GM12878 (cell line): ENCODE results near the gene ODF2L. TPM values are rescaled to one million over a fixed set of nuclear protein-coding genes. Genes with fewer than 3 reads are reported as not detected.

Source experiments
- ATAC-seq: fragments of 200-7000 bp; cut with Tn5 transposase; 3 replicates; pipeline ENCODE4 v1.9.1; 2020; ENCODE audit warnings: mild to moderate bottlenecking, moderate library complexity
- BruUV-seq: library from RNA; stranded (reverse); fragments of 400-500 nt; replicated peaks from 2 replicates; lab custom pipeline; 2021; lab: Mats Ljungman, UMichigan
- CTCF ChIA-PET: fragments of 300-600 bp; sonication (Branson Sonifier 250); formaldehyde crosslinking; extraction: SDS; loops from one replicate; lab custom pipeline; 2021; ENCODE audit warnings: inconsistent platforms; lab: Yijun Ruan, JAX
- POLR2A ChIA-PET: fragments of 350-600 bp; formaldehyde crosslinking; extraction: SDS; loops from one replicate; lab custom pipeline; 2021; ENCODE audit warnings: inconsistent platforms; lab: Charles Lee
- RAD21 ChIA-PET: fragments of 300-600 bp; sonication (Branson Sonifier 250); formaldehyde crosslinking; loops from one replicate; lab custom pipeline; 2023; ENCODE audit warnings: antibody characterized with exemption; ENCODE audit not compliant: unreplicated experiment; lab: Charles Lee
- SMC1A ChIA-PET: fragments of 300-600 bp; sonication (Branson Sonifier 250); formaldehyde crosslinking; loops from one replicate; lab custom pipeline; 2023; ENCODE audit not compliant: unreplicated experiment, uncharacterized antibody; lab: Charles Lee
- DNase-seq: peaks from one replicate; pipeline ENCODE4 v3.0.0-alpha.2; 2011; ENCODE audit warnings: low read depth, low spot score
- FAIRE-seq: peaks from 3 replicates; lab custom pipeline; 2011; peaks lifted over from hg19 to GRCh38; lab: Jason Lieb, UNC
- H2AFZ ChIP-seq: 2 replicates; pipeline ENCODE4 v1.6.0; 2011; ENCODE audit warnings: low read depth, low read length, control low read depth; ENCODE audit not compliant: control insufficient read depth
- H3K27ac ChIP-seq: 2 replicates; pipeline ENCODE4 v1.5.1; 2011; ENCODE audit warnings: control low read depth; ENCODE audit not compliant: control insufficient read depth, insufficient read depth
- H3K27me3 ChIP-seq, 2 experiments: replicated peaks in 1 of 2; 2 replicates each; pipeline versions ENCODE4 v1.6.0 to v1.6.1; 2011; ENCODE audit warnings: low read length in 1 of 2; ENCODE audit not compliant: control insufficient read depth in 2 of 2, insufficient read depth in 2 of 2
- H3K36me3 ChIP-seq, 2 experiments: 2 replicates each; pipeline ENCODE4 v1.5.1; 2011; ENCODE audit warnings: low read length in 1 of 2; ENCODE audit not compliant: control insufficient read depth in 2 of 2, insufficient read depth in 2 of 2
- H3K4me1 ChIP-seq: 2 replicates; pipeline ENCODE4 v1.6.1; 2011; ENCODE audit warnings: mild to moderate bottlenecking, low read length, moderate library complexity, mixed read lengths; ENCODE audit not compliant: control insufficient read depth, insufficient read depth
- H3K4me2 ChIP-seq: 2 replicates; pipeline ENCODE4 v1.6.0; 2011; ENCODE audit warnings: control low read depth; ENCODE audit not compliant: control insufficient read depth, insufficient read depth
- H3K4me3 ChIP-seq: fragments of 200-600 bp; sonication (generic); 2 replicates; pipeline ENCODE4 v1.5.1; 2016
- H3K79me2 ChIP-seq: 2 replicates; pipeline ENCODE4 v1.6.0; 2011; ENCODE audit warnings: low read length; ENCODE audit not compliant: control insufficient read depth, insufficient read depth
- H3K9ac ChIP-seq: 2 replicates; pipeline ENCODE4 v1.8.0; 2011; ENCODE audit warnings: low read length, control low read depth, mixed read lengths; ENCODE audit not compliant: control insufficient read depth, insufficient read depth
- H3K9me3 ChIP-seq: replicated peaks from 3 replicates; pipeline ENCODE4 v1.5.1; 2011; ENCODE audit warnings: mild to moderate bottlenecking, low read length; ENCODE audit not compliant: control insufficient read depth, insufficient read depth
- H4K20me1 ChIP-seq: 2 replicates; pipeline ENCODE4 v1.6.0; 2011; ENCODE audit not compliant: control insufficient read depth, insufficient read depth
- ATF7 ChIP-seq: fragments of 450-650 bp; IDR thresholded peaks from 2 replicates; pipeline ENCODE4 v1.6.1; 2016; ENCODE audit warnings: low read depth, mild to moderate bottlenecking
- JUNB ChIP-seq: IDR thresholded peaks from 2 replicates; pipeline ENCODE4 v1.6.1; 2016; ENCODE audit warnings: antibody characterized with exemption, mild to moderate bottlenecking
- KDM1A ChIP-seq: fragments of 200-600 bp; sonication (generic); IDR thresholded peaks from 2 replicates; pipeline ENCODE4 v1.6.1; 2016; ENCODE audit warnings: borderline replicate concordance
- KLF5 ChIP-seq: fragments of 450-650 bp; IDR thresholded peaks from 2 replicates; pipeline ENCODE4 v1.6.1; 2014; ENCODE audit warnings: mild to moderate bottlenecking; ENCODE audit not compliant: partially characterized antibody
- LARP7 ChIP-seq: fragments of 450-650 bp; IDR thresholded peaks from 2 replicates; pipeline ENCODE4 v1.6.1; 2017; ENCODE audit warnings: mild to moderate bottlenecking
- NFIC ChIP-seq: IDR thresholded peaks from 2 replicates; pipeline ENCODE4 v1.6.1; 2012; ENCODE audit warnings: low read depth, mild to moderate bottlenecking, inconsistent platforms, low read length, moderate library complexity
- NR2C1 ChIP-seq: fragments of 450-650 bp; IDR thresholded peaks from 2 replicates; pipeline ENCODE4 v1.6.1; 2017; ENCODE audit warnings: antibody characterized with exemption, mild to moderate bottlenecking, moderate library complexity
- NR2F1 ChIP-seq: fragments of 450-650 bp; conservative IDR thresholded peaks from 2 replicates; pipeline ENCODE4 v1.6.1; 2017; ENCODE audit warnings: mild to moderate bottlenecking
- SMARCA5 ChIP-seq: fragments of 450-650 bp; IDR thresholded peaks from 2 replicates; pipeline ENCODE4 v1.6.1; 2017; ENCODE audit warnings: mild to moderate bottlenecking
- SMC3 ChIP-seq: IDR thresholded peaks from 2 replicates; pipeline ENCODE4 v1.6.1; 2011; ENCODE audit warnings: low read length, improper control_type of control experiment, borderline replicate concordance
- SPI1 ChIP-seq: IDR thresholded peaks from 2 replicates; pipeline ENCODE4 v1.6.1; 2011; ENCODE audit warnings: low read depth, mild to moderate bottlenecking, low read length, moderate library complexity, borderline replicate concordance; ENCODE audit not compliant: insufficient read depth
- TAF1 ChIP-seq: IDR thresholded peaks from 2 replicates; pipeline ENCODE4 v1.6.1; 2011; ENCODE audit warnings: mild to moderate bottlenecking, low read depth, low read length, borderline replicate concordance
- TCF12 ChIP-seq: IDR thresholded peaks from 2 replicates; pipeline ENCODE4 v1.6.1; 2011; ENCODE audit warnings: low read depth, mild to moderate bottlenecking, low read length
- YBX1 ChIP-seq: fragments of 450-650 bp; IDR thresholded peaks from 2 replicates; pipeline ENCODE4 v1.6.1; 2016; ENCODE audit warnings: antibody characterized with exemption
- WGBS: methylation state at CpG from one replicate; pipeline ENCODE4 v1.1.6; 2016; ENCODE audit warnings: low lambda C conversion rate; ENCODE audit not compliant: insufficient replicate concordance, insufficient coverage; ENCODE audit errors: missing lambda C conversion rate; 5-methylcytosine and 5-hydroxymethylcytosine counted together
- in situ Hi-C: fragments of 300-500 bp; cut with MboI; formaldehyde crosslinking; loops from 9 replicates; pipeline ENCODE4 v1.14.3; 2018; ENCODE audit warnings: mixed read lengths
- intact Hi-C: fragments of 100-400 bp; cut with micrococcal nuclease; formaldehyde crosslinking; loops from one replicate; pipeline ENCODE4 v1.14.2; 2022; ENCODE audit not compliant: unreplicated experiment
- polyA plus RNA-seq, 11 experiments: library from polyadenylated mRNA; depleted of rRNA in 4 of 11; unstranded in 6 of 11; stranded (reverse) in 5 of 11; fragments of >200 nt; fragmentation: Nextera tagmentation in 4 of 11; fragmentation: Illumina TruSeq in 1 of 11; extraction: Ambion mirVana in 4 of 11; extraction: Trizol in 1 of 11; gene quantifications; 1 replicate in 1 of 11; 2 replicates in 10 of 11; pipeline versions ENCODE4 v1.2.1 to v1.2.3, GENCODE V29; 2011 to 2016; ENCODE audit warnings: inconsistent platforms in 2 of 11, missing spikeins in 2 of 11, low read depth in 1 of 11
- total RNA-seq, 4 experiments: library from RNA; depleted of rRNA in 3 of 4; stranded (reverse); fragments of >200 nt in 3 of 4; fragmentation: Illumina TruSeq in 1 of 4; extraction: Trizol in 1 of 4; gene quantifications; 2 replicates each; pipeline versions ENCODE4 v1.2.1 to v1.2.3, GENCODE V29; 2013 to 2021
- TF ChIP-seq, protein P1 (sequence below): fragments of 450-650 bp; IDR thresholded peaks from 2 replicates; pipeline ENCODE4 v1.6.1; 2017; ENCODE audit warnings: mild to moderate bottlenecking

ODF2L gene
- total and polyA plus RNA-seq, 10 of the 15 experiments (the other 5 are each of a cell fraction or from before 2014, with no cell fraction given), result 10.4 to 29.5 (median 18.5) TPM

DNA sequence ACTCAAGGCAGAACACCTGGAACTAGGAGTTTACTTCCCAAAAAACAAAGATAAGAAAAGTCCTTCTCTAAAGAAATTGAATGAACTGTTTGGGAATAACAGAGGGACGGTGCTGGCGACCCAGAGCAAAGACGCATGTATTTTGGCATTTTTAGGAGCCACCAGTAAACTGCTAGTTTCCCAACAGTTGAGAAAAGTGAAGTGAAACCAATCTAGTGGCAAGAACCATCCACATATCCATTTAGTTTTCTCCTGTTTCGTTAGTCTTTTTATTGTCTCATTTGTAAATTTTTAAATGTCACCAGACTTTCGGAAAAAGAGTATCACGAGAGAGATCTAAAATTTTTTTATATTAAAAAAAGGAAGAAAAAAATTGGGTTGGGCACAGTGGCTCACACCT lies 30.2 kb downstream of the ODF2L start:
- Histone ChIP-seq H3K27ac (no peak overlapping the region), H3K36me3 (no peaks in the 10 kb centered on the region), H3K4me2 (no peak overlapping the region), H3K27me3 (no peaks in the 10 kb centered on the region), H3K9me3 (no peaks in the 10 kb centered on the region), H3K79me2 (no peaks in the 10 kb centered on the region), H2AFZ (no peak overlapping the region), H3K4me1 (no peaks in the 10 kb centered on the region), H4K20me1 (no peaks in the 10 kb centered on the region), H3K4me3 (no peak overlapping the region), H3K9ac (no peak overlapping the region)
- WGBS, result 87% methylated on average over 6 of the region's 6 CpGs
- POLR2A ChIA-PET, result interaction anchor here (0.6 kb wide), 1 partner anchor 1413 kb away, joined by 4 read pairs; no protein-coding TSS in a partner anchor
- intact Hi-C loops, result no loop called here
- RAD21 ChIA-PET, result no interaction called here
- CTCF ChIA-PET, result interaction anchor here (0.7 kb wide), 1 partner anchor 664 kb away, joined by 3 read pairs; no protein-coding TSS in a partner anchor
- TF ChIP-seq KLF5, result no peak
- TF ChIP-seq SMARCA5, result no peak
- peak; percentile 56 for TF ChIP-seq SPI1
- TF ChIP-seq NFIC, result no peak
- no peak for TF ChIP-seq NR2C1
- TF ChIP-seq ATF7, result no peak
- TF ChIP-seq NR2F1, result no peak
- TF ChIP-seq JUNB, result no peak
- FAIRE-seq (no peak), DNase-seq (no peak), ATAC-seq (no peak)
- no TSS peak for BruUV-seq
- in situ Hi-C loops, result no loop called here
- SMC1A ChIA-PET, result no interaction called here

DNA sequence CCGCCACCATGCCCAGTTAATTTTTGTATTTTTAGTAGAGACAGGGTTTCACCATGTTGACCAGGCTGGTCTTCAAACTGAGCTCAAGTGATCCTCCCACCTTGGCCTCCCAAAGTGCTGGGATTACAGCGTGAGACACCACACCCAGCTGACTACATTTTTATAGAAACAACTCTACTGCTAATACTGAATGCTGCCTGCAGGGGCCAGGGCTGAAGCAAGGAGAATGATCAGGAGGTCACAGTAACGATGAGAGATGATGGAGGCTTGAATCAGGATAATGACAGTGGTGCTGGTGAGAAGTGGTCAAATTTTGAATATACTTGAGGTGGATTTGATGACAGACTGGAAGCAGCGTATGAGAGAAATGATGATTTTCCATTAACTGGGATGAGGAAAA lies 33.3 kb downstream of the ODF2L start:
- Histone ChIP-seq H3K79me2 (no peaks in the 10 kb centered on the region), H2AFZ (no peak overlapping the region), H3K4me1 (no peaks in the 10 kb centered on the region), H3K9me3 (no peaks in the 10 kb centered on the region), H3K36me3 (no peaks in the 10 kb centered on the region), H3K9ac (no peak overlapping the region), H4K20me1 (no peaks in the 10 kb centered on the region), H3K27ac (no peak overlapping the region), H3K4me3 (no peak overlapping the region), H3K4me2 (no peak overlapping the region), H3K27me3 (no peaks in the 10 kb centered on the region)
- CTCF ChIA-PET, result no interaction called here
- DNase-seq, result no peak
- intact Hi-C loops (no loop called here), in situ Hi-C loops (no loop called here)
- RAD21 ChIA-PET, result no interaction called here
- 0 out of 3 replicates have a peak, but pooled peaks have one; percentile 20 for ATAC-seq
- WGBS, result 88% methylated on average over 4 of the region's 4 CpGs
- no TSS peak for BruUV-seq
- FAIRE-seq, result no peak
- SMC1A ChIA-PET, result no interaction called here
- POLR2A ChIA-PET, result no interaction called here
- TF ChIP-seq TCF12 (no peak), TAF1 (no peak), JUNB (no peak), LARP7 (no peak), SMC3 (no peak), YBX1 (no peak), KDM1A (no peak)
- TF ChIP-seq, protein P1, sequence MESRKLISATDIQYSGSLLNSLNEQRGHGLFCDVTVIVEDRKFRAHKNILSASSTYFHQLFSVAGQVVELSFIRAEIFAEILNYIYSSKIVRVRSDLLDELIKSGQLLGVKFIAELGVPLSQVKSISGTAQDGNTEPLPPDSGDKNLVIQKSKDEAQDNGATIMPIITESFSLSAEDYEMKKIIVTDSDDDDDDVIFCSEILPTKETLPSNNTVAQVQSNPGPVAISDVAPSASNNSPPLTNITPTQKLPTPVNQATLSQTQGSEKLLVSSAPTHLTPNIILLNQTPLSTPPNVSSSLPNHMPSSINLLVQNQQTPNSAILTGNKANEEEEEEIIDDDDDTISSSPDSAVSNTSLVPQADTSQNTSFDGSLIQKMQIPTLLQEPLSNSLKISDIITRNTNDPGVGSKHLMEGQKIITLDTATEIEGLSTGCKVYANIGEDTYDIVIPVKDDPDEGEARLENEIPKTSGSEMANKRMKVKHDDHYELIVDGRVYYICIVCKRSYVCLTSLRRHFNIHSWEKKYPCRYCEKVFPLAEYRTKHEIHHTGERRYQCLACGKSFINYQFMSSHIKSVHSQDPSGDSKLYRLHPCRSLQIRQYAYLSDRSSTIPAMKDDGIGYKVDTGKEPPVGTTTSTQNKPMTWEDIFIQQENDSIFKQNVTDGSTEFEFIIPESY, result no peak
